Ammon's horn (tissue), 1 donor: ENCODE measurements around the gene SHQ1.
"Not testable (repeated sequence)": the region's sequence is repeated elsewhere in the genome, so short reads cannot be mapped to it uniquely, and the experiment has no call there.

Experiments
- DNase-seq: peaks from one replicate; pipeline ENCODE4 v3.0.0-alpha.2; 2016; ENCODE audit warnings: low spot score

SHQ1 gene

GRCh38 chr3:72714135-72714534 is 134.1 kb downstream of the SHQ1 start:
- DNase-seq, result not testable (repeated sequence)

GRCh38 chr3:72710471-72710870 is 137.8 kb downstream of the SHQ1 start:
- not testable (repeated sequence) for DNase-seq

GRCh38 chr3:72708441-72708840 is 139.8 kb downstream of the SHQ1 start:
- DNase-seq, result no peak

GRCh38 chr3:72702997-72703396 is 145.2 kb downstream of the SHQ1 start:
- no peak for DNase-seq

- DNase-seq, result peak; percentile 21
These were observed 145.9 kb downstream of the SHQ1 start for GRCh38 chr3:72702390-72702789.

- no peak for DNase-seq
These were observed 148.1 kb downstream of the SHQ1 start for GRCh38 chr3:72700106-72700505.

GRCh38 chr3:72699631-72700030 is 148.6 kb downstream of the SHQ1 start:
- no peak for DNase-seq
